Chondrocyte (in vitro differentiated cells): Measurements from ENCODE around the gene TF. TPM values are rescaled to one million over a fixed set of nuclear protein-coding genes. Genes with fewer than 3 reads are reported as not detected.

Source experiments
- DNase-seq: peaks from one replicate; pipeline ENCODE4 v3.0.0; 2021; ENCODE audit warnings: mixed read lengths, low spot score
- H3K27ac Mint-ChIP-seq: one replicate; pipeline ENCODE4 v1.8.0; 2021; ENCODE audit warnings: mild to moderate bottlenecking, moderate library complexity, mixed read lengths; ENCODE audit not compliant: unreplicated experiment
- H3K27me3 Mint-ChIP-seq: 2 replicates; pipeline ENCODE4 v1.8.0; 2021; ENCODE audit warnings: low read depth, mixed read lengths
- H3K36me3 Mint-ChIP-seq: 2 replicates; pipeline ENCODE4 v1.8.0; 2021; ENCODE audit warnings: low read depth, mixed read lengths
- H3K4me1 Mint-ChIP-seq: 2 replicates; pipeline ENCODE4 v1.8.0; 2021; ENCODE audit warnings: low read depth, mild to moderate bottlenecking, mixed read lengths
- H3K4me3 Mint-ChIP-seq: one replicate; pipeline ENCODE4 v1.8.0; 2021; ENCODE audit warnings: mild to moderate bottlenecking, moderate library complexity, mixed read lengths; ENCODE audit not compliant: unreplicated experiment
- H3K9me3 Mint-ChIP-seq: 2 replicates; pipeline ENCODE4 v1.8.0; 2021; ENCODE audit warnings: low read depth, mixed read lengths
- CTCF ChIP-seq: fragments of 200-600 bp; sonication (generic); IDR thresholded peaks from 2 replicates; pipeline ENCODE4 v1.5.0; 2021; ENCODE audit warnings: antibody characterized with exemption, mild to moderate bottlenecking, moderate library complexity
- total RNA-seq: library from RNA; stranded (reverse); gene quantifications from 3 replicates; pipeline ENCODE4 v1.2.1, GENCODE V29; 2021

The TF gene
- total RNA-seq, 1 donor from 2014 or later, result 1.2 TPM

GRCh38 chr3:133788024-133788423 lies 41.8 kb downstream of the TF start:
- no peak overlapping the region for H3K4me3 Mint-ChIP-seq
- H3K27me3 Mint-ChIP-seq, result peaks cover 8% of the 10 kb centered on the region
- H3K9me3 Mint-ChIP-seq, result peaks cover 22% of the 10 kb centered on the region
- H3K4me1 Mint-ChIP-seq, result no peaks in the 10 kb centered on the region
- TF ChIP-seq CTCF, result no peak
- H3K36me3 Mint-ChIP-seq, result peaks cover 5% of the 10 kb centered on the region
- no peak overlapping the region for H3K27ac Mint-ChIP-seq
- DNase-seq, result no peak

GRCh38 chr3:133792171-133792763 lies 46.1 kb downstream of the TF start:
- no peak for DNase-seq
- Mint-ChIP-seq H3K36me3 (peaks cover 6% of the 10 kb centered on the region), H3K27me3 (peaks cover 5% of the 10 kb centered on the region), H3K4me1 (no peaks in the 10 kb centered on the region), H3K9me3 (peaks cover 26% of the 10 kb centered on the region), H3K27ac (no peak overlapping the region), H3K4me3 (no peak overlapping the region)
- TF ChIP-seq CTCF, result no peak

- Mint-ChIP-seq H3K4me1 (no peaks in the 10 kb centered on the region), H3K36me3 (peaks cover 5% of the 10 kb centered on the region), H3K27me3 (peaks cover 20% of the 10 kb centered on the region), H3K27ac (no peak overlapping the region), H3K9me3 (peaks cover 9% of the 10 kb centered on the region), H3K4me3 (no peak overlapping the region)
- no peak for DNase-seq
- TF ChIP-seq CTCF, result no peak
These were observed 51.4 kb downstream of the TF start for GRCh38 chr3:133797396-133798105.

- peaks cover 25% of the 10 kb centered on the region for H3K27me3 Mint-ChIP-seq
- H3K27ac Mint-ChIP-seq, result no peak overlapping the region
- no peak for TF ChIP-seq CTCF
- no peak for DNase-seq
- H3K4me3 Mint-ChIP-seq, result no peak overlapping the region
- H3K36me3 Mint-ChIP-seq, result no peaks in the 10 kb centered on the region
- peaks cover 2% of the 10 kb centered on the region for H3K9me3 Mint-ChIP-seq
- H3K4me1 Mint-ChIP-seq, result peaks cover under 1% of the 10 kb centered on the region
These were observed 53.8 kb downstream of the TF start for GRCh38 chr3:133799794-133800585.

- no peaks in the 10 kb centered on the region for H3K9me3 Mint-ChIP-seq
- peaks cover 21% of the 10 kb centered on the region for H3K27me3 Mint-ChIP-seq
- DNase-seq, result no peak
These were observed 57.3 kb downstream of the TF start for GRCh38 chr3:133803469-133803868.

More at GRCh38 chr3:133803469-133803868, 57.3 kb downstream of the TF start:
- Mint-ChIP-seq H3K4me3 (no peak overlapping the region), H3K27ac (no peak overlapping the region), H3K36me3 (peaks cover 4% of the 10 kb centered on the region), H3K4me1 (peaks cover 25% of the 10 kb centered on the region)
- no peak for TF ChIP-seq CTCF
